ENCODE measurements around the gene PAX2. TPM values are rescaled to one million over a fixed set of nuclear protein-coding genes. Genes with fewer than 3 reads are reported as not detected.

The PAX2 gene
- total RNA-seq, 2 experiments from 2014 or later, result not detected

DNA sequence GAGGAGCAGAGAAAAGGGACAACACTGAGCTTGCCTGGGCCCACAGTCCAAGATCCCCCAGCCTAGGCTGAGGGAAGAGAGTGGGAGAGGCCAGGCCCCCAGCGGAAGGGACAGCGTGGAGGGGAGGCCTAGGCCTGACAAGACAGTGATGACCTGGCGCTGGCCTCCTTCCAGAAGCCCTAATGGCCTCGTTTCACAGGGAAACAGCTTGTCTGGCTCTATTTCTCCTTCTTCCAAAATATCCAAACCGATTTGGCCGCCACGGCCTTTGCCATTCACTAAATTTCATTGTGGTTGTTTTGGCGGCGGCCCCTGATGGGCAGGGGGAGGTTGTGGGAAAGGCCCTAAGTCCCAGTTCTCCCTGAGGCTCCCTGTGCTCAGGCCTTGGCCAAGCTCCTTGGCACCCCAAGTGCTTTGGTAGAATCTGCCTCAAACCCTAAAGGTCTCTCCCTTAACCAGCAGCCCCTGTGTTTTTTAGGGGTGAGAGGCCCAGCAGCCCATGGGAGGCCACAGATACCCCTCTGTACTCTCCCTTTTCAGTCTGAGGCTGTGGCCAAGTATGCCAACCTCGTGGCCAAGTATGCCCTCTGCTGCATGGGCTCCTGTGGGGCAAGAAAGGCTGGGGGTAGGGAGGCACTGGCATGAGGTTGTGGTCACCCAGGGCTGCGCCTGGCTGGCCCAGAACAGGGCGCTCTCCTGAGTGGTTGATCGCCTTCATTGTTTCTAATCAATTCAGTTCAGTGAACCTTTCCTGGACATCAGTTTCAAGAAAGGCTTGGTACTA lies 37.3 kb downstream of the PAX2 start:
- Mint-ChIP-seq H3K4me1 (no peaks in the 10 kb centered on the region), H3K9me3 (no peaks in the 10 kb centered on the region), H3K36me3 (ENCODE audit: low read depth) (no peaks in the 10 kb centered on the region), H3K27me3 (peaks cover 24% of the 10 kb centered on the region), H3K4me3 (no peak overlapping the region), H3K27ac (no peak overlapping the region)
- CTCF ChIA-PET, result interaction anchor here (1.0 kb wide), 1 partner anchor 189 kb away, joined by 3 read pairs; no protein-coding TSS in a partner anchor
- POLR2A ChIA-PET, result no interaction called here
- DNase-seq, result no peak

DNA sequence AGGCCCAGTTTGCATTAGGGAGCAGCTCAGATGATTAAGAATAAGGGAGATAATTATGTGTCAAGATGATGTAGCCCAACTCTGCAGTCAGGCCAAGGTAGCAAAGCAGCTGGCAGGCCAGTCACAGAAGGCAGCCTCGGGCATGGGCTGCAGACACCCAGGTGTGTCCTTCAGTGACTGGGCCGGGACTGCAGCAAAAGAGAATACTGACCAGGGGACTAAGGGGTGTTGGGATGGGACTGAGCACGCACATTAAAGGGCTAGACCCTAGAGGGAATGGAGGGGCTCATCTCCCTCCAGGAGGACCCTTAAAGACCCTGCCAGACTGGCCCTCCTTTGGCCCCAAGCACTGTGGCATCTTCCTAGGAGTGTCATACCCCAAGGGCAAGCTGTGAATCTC lies 38.7 kb downstream of the PAX2 start:
- ChIA-PET CTCF (no interaction called here), POLR2A (no interaction called here)
- Mint-ChIP-seq H3K36me3 (ENCODE audit: low read depth) (no peaks in the 10 kb centered on the region), H3K27ac (no peak overlapping the region), H3K4me1 (no peaks in the 10 kb centered on the region), H3K27me3 (peaks cover 31% of the 10 kb centered on the region), H3K4me3 (no peak overlapping the region), H3K9me3 (no peaks in the 10 kb centered on the region)
- DNase-seq, result no peak

GRCh38 chr10:100786591-100786990 lies 41.2 kb downstream of the PAX2 start:
- Mint-ChIP-seq H3K27ac (no peak overlapping the region), H3K27me3 (peaks cover 29% of the 10 kb centered on the region), H3K4me3 (no peak overlapping the region), H3K4me1 (no peaks in the 10 kb centered on the region), H3K9me3 (no peaks in the 10 kb centered on the region), H3K36me3 (ENCODE audit: low read depth) (no peaks in the 10 kb centered on the region)
- ChIA-PET CTCF (no interaction called here), POLR2A (no interaction called here)
- no peak for DNase-seq

- H3K4me3 Mint-ChIP-seq, result no peak overlapping the region
- POLR2A ChIA-PET, result no interaction called here
- no peak for DNase-seq
- H3K4me1 Mint-ChIP-seq, result no peaks in the 10 kb centered on the region
- peaks cover 30% of the 10 kb centered on the region for H3K27me3 Mint-ChIP-seq
- CTCF ChIA-PET, result interaction anchor here (0.6 kb wide), 1 partner anchor 202 kb away, joined by 3 read pairs; no protein-coding TSS in a partner anchor
- H3K27ac Mint-ChIP-seq, result no peak overlapping the region
- H3K9me3 Mint-ChIP-seq, result no peaks in the 10 kb centered on the region
- H3K36me3 Mint-ChIP-seq (ENCODE audit: low read depth), result no peaks in the 10 kb centered on the region
Observed at GRCh38 chr10:100788002-100788903, 42.9 kb downstream of the PAX2 start.

- H3K4me3 Mint-ChIP-seq, result no peak overlapping the region
- H3K9me3 Mint-ChIP-seq, result no peaks in the 10 kb centered on the region
- H3K27ac Mint-ChIP-seq, result no peak overlapping the region
- no peaks in the 10 kb centered on the region for H3K36me3 Mint-ChIP-seq (ENCODE audit: low read depth)
- POLR2A ChIA-PET, result no interaction called here
- CTCF ChIA-PET, result no interaction called here
- peaks cover 41% of the 10 kb centered on the region for H3K27me3 Mint-ChIP-seq
- H3K4me1 Mint-ChIP-seq, result no peaks in the 10 kb centered on the region
- DNase-seq, result no peak
Observed at GRCh38 chr10:100790761-100791208, 45.4 kb downstream of the PAX2 start.

- no peaks in the 10 kb centered on the region for H3K9me3 Mint-ChIP-seq
- H3K27ac Mint-ChIP-seq, result no peak overlapping the region
- no peak for DNase-seq
- H3K4me3 Mint-ChIP-seq, result no peak overlapping the region
- POLR2A ChIA-PET, result no interaction called here
- H3K36me3 Mint-ChIP-seq (ENCODE audit: low read depth), result no peaks in the 10 kb centered on the region
- H3K4me1 Mint-ChIP-seq, result no peaks in the 10 kb centered on the region
- CTCF ChIA-PET, result no interaction called here
- H3K27me3 Mint-ChIP-seq, result peaks cover 42% of the 10 kb centered on the region
Observed at GRCh38 chr10:100791369-100792058, 46.1 kb downstream of the PAX2 start.

DNA sequence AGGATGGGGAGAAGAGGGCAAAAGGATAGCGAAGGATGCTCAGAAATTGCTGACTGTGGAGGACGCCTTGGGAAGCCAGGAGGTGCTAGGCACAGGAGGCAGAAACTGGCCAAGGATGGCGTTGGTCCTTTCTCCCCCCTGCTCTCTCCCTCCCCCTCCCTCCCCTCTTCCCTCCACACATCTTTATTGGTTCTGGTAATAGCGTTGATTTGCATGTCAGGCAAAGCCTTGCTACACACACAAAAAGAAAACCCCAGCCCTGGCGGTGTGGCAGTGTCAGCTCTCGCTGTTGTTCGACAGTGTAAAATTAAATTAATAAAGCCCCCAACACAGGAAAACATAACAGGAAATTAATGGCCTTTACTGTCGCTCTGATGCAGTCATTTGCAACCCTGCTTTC lies 47.2 kb downstream of the PAX2 start:
- ChIA-PET CTCF (no interaction called here), POLR2A (no interaction called here)
- no peak for DNase-seq
- Mint-ChIP-seq H3K9me3 (no peaks in the 10 kb centered on the region), H3K4me3 (no peak overlapping the region), H3K27me3 (peaks cover 42% of the 10 kb centered on the region), H3K27ac (no peak overlapping the region), H3K36me3 (ENCODE audit: low read depth) (no peaks in the 10 kb centered on the region), H3K4me1 (no peaks in the 10 kb centered on the region)

DNA sequence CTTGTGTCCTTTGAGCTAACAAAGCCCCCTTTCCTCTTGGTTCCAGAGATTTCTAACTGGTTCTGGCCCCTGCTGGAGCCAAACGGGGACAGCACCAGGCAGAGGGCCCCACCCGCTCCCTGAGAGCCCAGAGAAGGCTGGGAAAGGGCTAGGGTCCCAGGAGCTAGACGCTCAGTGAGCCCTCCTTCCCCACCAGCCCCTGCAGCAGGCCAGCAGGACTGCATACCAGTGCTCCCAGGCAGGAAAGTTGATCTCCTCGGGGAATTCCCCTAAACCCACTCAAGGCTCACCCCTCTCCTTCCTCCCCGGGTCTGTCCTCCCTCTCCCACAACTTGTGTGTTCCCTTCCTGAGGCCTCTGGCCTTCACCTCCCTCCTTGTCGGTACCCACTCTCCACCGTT lies 47.7 kb downstream of the PAX2 start:
- ChIA-PET POLR2A (no interaction called here), CTCF (no interaction called here)
- Mint-ChIP-seq H3K4me1 (no peaks in the 10 kb centered on the region), H3K9me3 (no peaks in the 10 kb centered on the region), H3K27me3 (peaks cover 37% of the 10 kb centered on the region), H3K27ac (no peak overlapping the region), H3K36me3 (ENCODE audit: low read depth) (no peaks in the 10 kb centered on the region), H3K4me3 (no peak overlapping the region)
- no peak for DNase-seq

GRCh38 chr10:100799881-100800280 lies 54.5 kb downstream of the PAX2 start:
- no peak for DNase-seq
- Mint-ChIP-seq H3K27me3 (peaks cover 59% of the 10 kb centered on the region), H3K36me3 (ENCODE audit: low read depth) (no peaks in the 10 kb centered on the region), H3K4me1 (no peaks in the 10 kb centered on the region), H3K4me3 (no peak overlapping the region), H3K9me3 (no peaks in the 10 kb centered on the region), H3K27ac (no peak overlapping the region)
- CTCF ChIA-PET, result interaction anchor here (0.7 kb wide), 1 partner anchor 15 kb away, joined by 4 read pairs; no protein-coding TSS in a partner anchor
- POLR2A ChIA-PET, result no interaction called here

DNA sequence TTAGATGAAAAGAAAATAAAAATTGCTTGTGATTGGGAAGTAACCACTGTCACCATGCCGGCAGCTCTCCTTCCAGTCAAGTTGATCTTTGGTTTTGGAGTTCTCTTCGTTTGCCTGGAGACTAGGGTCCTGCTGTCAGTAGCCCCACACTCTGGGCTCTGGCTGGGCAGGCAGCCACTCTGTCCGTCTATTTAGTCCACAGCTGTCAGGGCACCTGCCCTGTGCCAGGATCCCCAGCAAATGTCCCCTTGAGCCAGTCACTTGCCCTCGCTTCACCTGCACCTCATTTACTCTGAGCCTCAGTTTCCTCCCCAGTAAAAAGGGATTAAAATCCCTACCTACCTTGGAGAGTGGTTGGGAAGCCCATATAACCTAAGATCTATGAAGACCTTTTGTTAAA lies 55.5 kb downstream of the PAX2 start:
- Mint-ChIP-seq H3K36me3 (ENCODE audit: low read depth) (no peaks in the 10 kb centered on the region), H3K27me3 (peaks cover 58% of the 10 kb centered on the region), H3K9me3 (no peaks in the 10 kb centered on the region), H3K4me3 (no peak overlapping the region), H3K4me1 (no peaks in the 10 kb centered on the region), H3K27ac (no peak overlapping the region)
- ChIA-PET POLR2A (no interaction called here), CTCF (no interaction called here)
- DNase-seq, result no peak

GRCh38 chr10:100802196-100802595 lies 56.8 kb downstream of the PAX2 start:
- no peak for DNase-seq
- ChIA-PET POLR2A (no interaction called here), CTCF (no interaction called here)
- no peaks in the 10 kb centered on the region for H3K9me3 Mint-ChIP-seq
- no peaks in the 10 kb centered on the region for H3K36me3 Mint-ChIP-seq (ENCODE audit: low read depth)
- H3K4me1 Mint-ChIP-seq, result no peaks in the 10 kb centered on the region
- peaks cover 54% of the 10 kb centered on the region for H3K27me3 Mint-ChIP-seq
- H3K27ac Mint-ChIP-seq, result no peak overlapping the region
- no peak overlapping the region for H3K4me3 Mint-ChIP-seq

DNA sequence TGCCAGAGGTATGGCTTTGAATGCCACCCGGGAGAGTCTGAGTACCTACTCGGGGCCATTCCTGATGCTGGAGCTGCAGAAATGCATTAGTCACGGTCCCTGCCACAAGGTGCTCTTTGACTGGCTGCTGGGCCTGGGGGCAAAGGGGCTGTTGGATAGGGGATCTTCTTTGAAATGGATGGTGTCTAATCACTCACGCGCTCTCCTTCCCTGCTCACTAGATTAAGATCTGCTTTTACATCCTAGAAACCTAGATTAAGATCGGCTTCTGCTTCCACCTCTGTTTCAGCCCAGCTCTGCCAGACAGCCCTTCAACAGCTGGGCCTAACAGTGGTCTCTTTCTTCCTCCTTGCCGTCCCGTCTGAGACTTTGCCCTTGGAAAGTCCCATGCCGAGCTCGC lies 57.2 kb downstream of the PAX2 start:
- H3K27ac Mint-ChIP-seq, result no peak overlapping the region
- no peak overlapping the region for H3K4me3 Mint-ChIP-seq
- H3K9me3 Mint-ChIP-seq, result no peaks in the 10 kb centered on the region
- no peaks in the 10 kb centered on the region for H3K36me3 Mint-ChIP-seq (ENCODE audit: low read depth)
- POLR2A ChIA-PET, result no interaction called here
- DNase-seq, result no peak
- peaks cover 53% of the 10 kb centered on the region for H3K27me3 Mint-ChIP-seq
- CTCF ChIA-PET, result no interaction called here
- H3K4me1 Mint-ChIP-seq, result no peaks in the 10 kb centered on the region

DNA sequence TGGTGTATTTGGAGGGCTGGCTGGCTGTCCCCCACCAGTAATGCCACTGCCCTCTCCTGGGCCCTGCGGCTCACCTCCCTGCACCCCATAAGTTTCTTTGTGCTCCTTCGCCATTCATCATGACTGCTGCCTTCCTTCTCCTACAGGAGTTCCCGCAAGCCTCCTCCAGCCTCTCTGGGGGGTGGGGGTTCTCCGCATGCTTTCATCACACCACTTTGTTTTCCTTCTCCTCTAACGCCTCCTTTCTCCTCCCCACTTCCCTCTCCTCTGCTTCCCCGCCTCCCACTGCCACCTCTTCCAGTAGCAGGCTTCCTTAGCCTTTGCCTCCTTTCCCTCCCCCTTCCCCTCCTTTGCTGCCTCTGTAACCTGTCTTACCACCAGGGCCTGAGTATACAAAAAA lies 58.1 kb downstream of the PAX2 start:
- no peak for DNase-seq
- ChIA-PET POLR2A (no interaction called here), CTCF (no interaction called here)
- Mint-ChIP-seq H3K4me1 (no peaks in the 10 kb centered on the region), H3K27me3 (peaks cover 55% of the 10 kb centered on the region), H3K36me3 (ENCODE audit: low read depth) (no peaks in the 10 kb centered on the region), H3K4me3 (no peak overlapping the region), H3K27ac (no peak overlapping the region), H3K9me3 (no peaks in the 10 kb centered on the region)

Measured in activated CD4-positive, alpha-beta T cell treated with anti-CD3 and anti-CD28 coated beads, Interleukin-2, amount 10 ng/mL, durations not matched to agents 7 days and 5 days (primary cell).